DND-41 (cell line): ENCODE results near the gene SPSB4.

ENCODE experiments used
- EZH2 ChIP-seq: IDR thresholded peaks from 3 replicates; pipeline ENCODE4 v1.6.1; 2012; ENCODE audit warnings: borderline replicate concordance, low read depth, mild to moderate bottlenecking, moderate library complexity, low read length, inconsistent platforms; ENCODE audit not compliant: severe bottlenecking
- TF ChIP-seq, protein P1 (sequence below): IDR thresholded peaks from 2 replicates; pipeline ENCODE4 v1.5.1; 2012; ENCODE audit warnings: borderline replicate concordance, low read length, moderate library complexity, mild to moderate bottlenecking; ENCODE audit not compliant: poor library complexity, severe bottlenecking; ENCODE audit errors: extremely low read depth

DNA sequence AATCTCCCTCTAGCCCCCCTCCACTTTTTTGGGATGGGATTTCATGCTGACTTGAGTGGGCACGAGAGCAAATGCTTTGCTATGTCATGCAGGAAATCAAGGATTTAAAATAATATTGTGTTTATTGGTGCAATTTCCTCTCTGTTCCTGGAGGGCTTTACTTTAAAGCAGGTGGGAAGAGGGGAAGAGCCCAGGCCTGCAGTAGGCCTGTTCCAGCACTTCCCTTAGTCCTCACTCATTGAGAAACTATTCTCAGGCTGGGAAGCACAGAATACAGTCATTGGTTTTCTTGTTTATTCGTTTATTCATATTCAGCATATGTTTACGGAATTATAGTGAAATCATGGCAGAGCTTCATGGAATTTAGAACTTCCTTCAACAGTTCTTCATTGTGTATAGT lies 41.7 kb upstream of the SPSB4 start:
- TF ChIP-seq, protein P1, sequence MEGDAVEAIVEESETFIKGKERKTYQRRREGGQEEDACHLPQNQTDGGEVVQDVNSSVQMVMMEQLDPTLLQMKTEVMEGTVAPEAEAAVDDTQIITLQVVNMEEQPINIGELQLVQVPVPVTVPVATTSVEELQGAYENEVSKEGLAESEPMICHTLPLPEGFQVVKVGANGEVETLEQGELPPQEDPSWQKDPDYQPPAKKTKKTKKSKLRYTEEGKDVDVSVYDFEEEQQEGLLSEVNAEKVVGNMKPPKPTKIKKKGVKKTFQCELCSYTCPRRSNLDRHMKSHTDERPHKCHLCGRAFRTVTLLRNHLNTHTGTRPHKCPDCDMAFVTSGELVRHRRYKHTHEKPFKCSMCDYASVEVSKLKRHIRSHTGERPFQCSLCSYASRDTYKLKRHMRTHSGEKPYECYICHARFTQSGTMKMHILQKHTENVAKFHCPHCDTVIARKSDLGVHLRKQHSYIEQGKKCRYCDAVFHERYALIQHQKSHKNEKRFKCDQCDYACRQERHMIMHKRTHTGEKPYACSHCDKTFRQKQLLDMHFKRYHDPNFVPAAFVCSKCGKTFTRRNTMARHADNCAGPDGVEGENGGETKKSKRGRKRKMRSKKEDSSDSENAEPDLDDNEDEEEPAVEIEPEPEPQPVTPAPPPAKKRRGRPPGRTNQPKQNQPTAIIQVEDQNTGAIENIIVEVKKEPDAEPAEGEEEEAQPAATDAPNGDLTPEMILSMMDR, result no peak
- no peak for TF ChIP-seq EZH2
